Measurements from ENCODE around the gene SIGLEC10. TPM values are rescaled to one million over a fixed set of nuclear protein-coding genes. Genes with fewer than 3 reads are reported as not detected.
"Not testable (repeated sequence)": the region's sequence is repeated elsewhere in the genome, so short reads cannot be mapped to it uniquely, and the experiment has no call there.

Gene SIGLEC10, protein sequence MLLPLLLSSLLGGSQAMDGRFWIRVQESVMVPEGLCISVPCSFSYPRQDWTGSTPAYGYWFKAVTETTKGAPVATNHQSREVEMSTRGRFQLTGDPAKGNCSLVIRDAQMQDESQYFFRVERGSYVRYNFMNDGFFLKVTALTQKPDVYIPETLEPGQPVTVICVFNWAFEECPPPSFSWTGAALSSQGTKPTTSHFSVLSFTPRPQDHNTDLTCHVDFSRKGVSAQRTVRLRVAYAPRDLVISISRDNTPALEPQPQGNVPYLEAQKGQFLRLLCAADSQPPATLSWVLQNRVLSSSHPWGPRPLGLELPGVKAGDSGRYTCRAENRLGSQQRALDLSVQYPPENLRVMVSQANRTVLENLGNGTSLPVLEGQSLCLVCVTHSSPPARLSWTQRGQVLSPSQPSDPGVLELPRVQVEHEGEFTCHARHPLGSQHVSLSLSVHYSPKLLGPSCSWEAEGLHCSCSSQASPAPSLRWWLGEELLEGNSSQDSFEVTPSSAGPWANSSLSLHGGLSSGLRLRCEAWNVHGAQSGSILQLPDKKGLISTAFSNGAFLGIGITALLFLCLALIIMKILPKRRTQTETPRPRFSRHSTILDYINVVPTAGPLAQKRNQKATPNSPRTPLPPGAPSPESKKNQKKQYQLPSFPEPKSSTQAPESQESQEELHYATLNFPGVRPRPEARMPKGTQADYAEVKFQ
- 6.7 TPM for total RNA-seq

- peak in 2 of 3 donors; percentile 81 to 87 for DNase-seq (ENCODE audit: low read depth in 2 of 3, low spot score in 2 of 3)
Measured at GRCh38 chr19:51417107-51417809, at the start of gene SIGLEC10. Gene SIGLEC10 (minus strand): TSS chr19:51417642. CDS start chr19:51417581, 61 bp downstream.

DNA sequence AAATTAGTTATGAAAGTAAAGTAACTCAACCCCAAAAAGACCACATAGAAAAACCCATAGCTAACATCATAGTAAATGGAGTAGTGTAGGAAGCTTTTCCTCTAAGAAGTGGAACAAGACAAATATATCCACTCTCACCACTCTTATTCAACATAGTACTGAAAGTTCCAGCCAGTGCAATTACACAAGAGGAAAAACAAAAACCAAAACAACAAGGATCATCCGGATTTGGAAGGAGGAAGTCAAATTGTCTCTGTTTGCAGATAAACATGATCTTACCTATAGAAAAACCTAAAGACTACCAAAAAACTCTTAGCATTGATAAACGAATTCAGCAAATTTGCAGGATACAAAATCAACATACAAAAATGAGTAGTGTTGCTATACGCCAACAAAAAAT, 49.3 kb upstream of the SIGLEC10 start:
- no peak for DNase-seq (ENCODE audit: low read depth in 2 of 3, low spot score in 2 of 3)

- DNase-seq (ENCODE audit: low read depth in 2 of 3, low spot score in 2 of 3) = not testable (repeated sequence)
Measured at GRCh38 chr19:51463976-51464581, 46.6 kb upstream of the SIGLEC10 start.

DNA sequence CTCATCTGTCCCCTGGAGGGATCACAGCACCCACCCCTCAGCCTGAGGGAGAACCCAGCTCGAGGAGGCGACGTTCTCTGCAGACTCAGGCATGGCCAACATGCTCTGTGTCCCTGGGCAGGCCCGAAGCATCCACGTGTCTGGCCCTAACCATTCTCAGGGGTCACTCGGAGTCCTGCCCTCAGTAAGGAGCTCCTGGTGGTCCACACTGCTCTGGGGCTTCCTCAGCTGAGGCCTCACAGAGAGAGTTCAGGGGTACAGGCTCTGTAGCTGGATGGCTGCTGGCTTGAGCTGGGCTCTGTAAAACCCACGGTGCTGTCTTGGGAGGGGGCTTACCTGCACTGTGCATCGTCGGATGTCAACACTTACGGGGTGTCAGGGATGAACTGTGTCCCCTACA, 45.2 kb upstream of the SIGLEC10 start:
- DNase-seq (ENCODE audit: low read depth in 2 of 3, low spot score in 2 of 3) = no peak

DNA sequence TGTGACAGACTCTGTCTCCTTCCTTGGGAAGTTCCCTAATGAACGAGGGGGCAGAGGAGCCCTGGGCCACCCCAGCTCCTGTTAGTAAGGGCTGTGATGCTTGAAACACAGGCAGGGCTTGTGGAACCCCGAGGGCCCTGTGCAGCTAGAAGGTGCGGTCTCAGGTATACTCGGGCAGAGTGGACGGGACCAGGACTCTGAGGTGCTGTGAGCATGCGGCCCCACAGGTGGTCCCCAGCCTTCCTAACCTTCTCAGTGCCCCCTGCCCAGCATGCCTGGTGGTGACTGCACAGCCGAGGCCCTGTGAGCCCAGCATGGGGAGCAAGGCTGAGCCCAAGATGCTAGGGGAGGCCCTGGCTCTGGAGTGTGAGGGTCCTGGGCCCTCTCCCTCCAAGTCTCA, 44.8 kb upstream of the SIGLEC10 start:
- DNase-seq (ENCODE audit: low read depth in 2 of 3, low spot score in 2 of 3) = no peak

- peak in 1 of 3 donors; percentile 43 for DNase-seq (ENCODE audit: low read depth in 2 of 3, low spot score in 2 of 3)
Measured at GRCh38 chr19:51461723-51462161, 44.3 kb upstream of the SIGLEC10 start.

- DNase-seq (ENCODE audit: low read depth in 2 of 3, low spot score in 2 of 3) = peak in 2 of 3 donors; percentile 51 to 73
Measured at GRCh38 chr19:51460164-51460992, 42.9 kb upstream of the SIGLEC10 start.

GRCh38 chr19:51458899-51459505, 41.6 kb upstream of the SIGLEC10 start:
- peak in 1 of 3 donors; percentile 43 for DNase-seq (ENCODE audit: low read depth in 2 of 3, low spot score in 2 of 3)

- DNase-seq (ENCODE audit: low read depth in 2 of 3, low spot score in 2 of 3) = no peak
Measured at GRCh38 chr19:51458051-51458645, 40.7 kb upstream of the SIGLEC10 start, which contains the start of gene SIGLEC8. Gene SIGLEC8 (minus strand): TSS chr19:51458454. CDS start chr19:51458387, 67 bp downstream.

DNA sequence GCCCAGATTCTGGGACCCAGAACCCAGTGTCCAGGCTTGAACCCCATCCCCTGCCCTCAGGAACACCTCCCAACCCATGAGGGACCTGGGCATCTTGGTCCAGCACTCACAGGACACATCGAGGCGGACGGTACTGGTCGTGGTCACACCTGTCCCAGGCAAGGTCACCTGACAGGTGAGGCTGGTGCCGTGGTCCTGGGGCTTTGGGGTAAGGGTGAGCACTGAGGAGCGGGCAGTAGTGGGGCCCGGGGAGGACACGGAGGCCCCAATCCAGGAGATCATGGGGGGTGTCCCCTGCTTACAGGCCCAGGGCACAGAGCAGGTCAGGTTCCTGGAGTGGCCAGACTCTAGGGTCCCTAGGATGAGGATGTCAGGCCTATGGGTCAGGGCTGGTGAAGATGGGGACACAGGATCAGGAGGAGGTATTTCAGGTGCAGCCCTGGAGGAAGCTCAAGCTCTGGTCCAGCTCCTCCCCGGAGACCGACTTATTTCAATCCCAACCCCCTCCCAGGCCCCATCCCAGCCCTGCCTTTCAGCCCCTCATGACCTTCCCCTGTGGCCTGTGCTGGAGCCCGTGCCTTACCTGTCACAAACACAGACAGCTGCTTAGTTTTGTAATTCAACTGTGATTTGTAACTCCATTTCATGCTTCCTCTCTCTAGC, 40.0 kb upstream of the SIGLEC10 start:
- DNase-seq (ENCODE audit: low read depth in 2 of 3, low spot score in 2 of 3) = no peak

- DNase-seq (ENCODE audit: low read depth in 2 of 3, low spot score in 2 of 3) = no peak
Measured at GRCh38 chr19:51456541-51457290, 39.3 kb upstream of the SIGLEC10 start.

GRCh38 chr19:51450730-51451307, 33.4 kb upstream of the SIGLEC10 start:
- DNase-seq (ENCODE audit: low read depth in 2 of 3, low spot score in 2 of 3) = no peak

- DNase-seq (ENCODE audit: low read depth in 2 of 3, low spot score in 2 of 3) = peak in 1 of 3 donors; percentile 43
Measured at GRCh38 chr19:51448411-51449016, 31.1 kb upstream of the SIGLEC10 start.

- no peak for DNase-seq (ENCODE audit: low read depth in 2 of 3, low spot score in 2 of 3)
Measured at GRCh38 chr19:51448011-51448410, 30.6 kb upstream of the SIGLEC10 start.

DNA sequence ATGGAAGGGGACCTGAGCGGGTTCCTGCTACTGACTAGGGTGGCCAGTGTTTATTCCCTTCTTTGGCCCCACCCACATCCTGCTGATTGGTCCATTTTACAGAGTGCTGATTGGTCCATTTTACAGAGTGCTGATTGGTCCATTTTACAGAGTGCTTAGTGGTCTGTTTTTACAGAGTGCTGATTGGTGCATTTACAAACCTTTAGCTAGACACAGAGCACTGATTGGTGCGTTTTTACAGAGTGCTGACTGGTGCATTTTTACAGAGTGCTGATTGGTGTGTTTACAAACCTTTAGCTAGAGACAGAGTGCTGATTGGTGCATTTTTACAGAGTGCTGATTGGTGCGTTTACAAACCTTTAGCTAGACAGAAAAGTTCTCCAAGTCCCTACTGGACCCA, 30.1 kb upstream of the SIGLEC10 start:
- not testable (repeated sequence) for DNase-seq (ENCODE audit: low read depth in 2 of 3, low spot score in 2 of 3)

DNA sequence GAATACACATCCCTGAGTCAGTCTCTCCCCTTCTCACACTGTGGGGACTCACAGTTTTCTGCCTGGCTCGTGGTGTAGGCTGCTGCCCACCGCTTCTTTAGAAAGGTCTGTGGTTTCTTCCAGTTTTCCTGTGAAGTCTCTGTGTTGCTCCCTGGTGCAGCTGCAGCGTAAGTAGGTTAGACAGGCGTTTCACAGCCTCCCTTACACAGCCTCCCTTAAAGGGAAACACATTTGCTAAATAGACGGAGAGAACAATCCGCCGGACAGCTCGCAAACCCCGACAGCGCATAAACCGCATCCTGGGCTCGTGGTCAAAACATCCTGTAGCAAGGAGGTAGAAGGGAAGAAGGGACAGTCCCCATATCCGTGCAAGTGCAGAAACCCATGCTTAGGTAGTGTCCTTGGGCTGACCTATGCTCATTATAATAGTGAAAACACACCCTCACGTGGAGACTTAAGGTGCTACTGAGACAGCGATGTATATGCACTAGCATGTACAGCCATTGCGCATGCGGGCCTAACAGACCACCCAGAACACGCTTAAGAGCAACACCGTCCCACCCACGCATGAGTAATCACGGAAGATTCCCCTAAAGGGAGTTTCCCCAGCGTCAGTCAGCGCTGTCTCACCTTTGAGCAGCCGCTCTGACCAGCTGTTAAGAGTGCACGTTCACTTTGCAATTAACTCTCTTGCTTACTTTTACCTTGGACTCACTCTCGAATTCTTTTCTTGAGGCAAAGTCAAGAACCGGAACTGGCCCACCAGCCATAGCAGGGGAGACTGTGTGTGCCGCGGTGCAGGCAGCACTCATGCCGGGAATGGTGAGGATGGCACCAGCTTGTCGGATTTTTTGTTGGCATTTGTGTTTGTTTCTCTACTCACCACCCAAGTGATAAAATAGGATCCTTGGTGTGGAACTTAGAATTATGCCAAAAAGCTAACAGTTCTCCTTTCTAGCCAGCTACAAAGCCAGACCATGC, 24.3 kb upstream of the SIGLEC10 start:
- DNase-seq (ENCODE audit: low read depth in 2 of 3, low spot score in 2 of 3) = peak; percentile 44 to 76 (median 44)
